Measurements from ENCODE around the gene IL6. TPM values are rescaled to one million over a fixed set of nuclear protein-coding genes. Genes with fewer than 3 reads are reported as not detected.

IL6 gene
- total and polyA plus RNA-seq, 2 donors (not counting 1 experiment from before 2014, with no cell fraction given) = 2.6 to 222 TPM

GRCh38 chr7:22698767-22699166 lies 28.2 kb upstream of the IL6 start:
- Histone ChIP-seq H3K9ac (ENCODE audit: low read length) (peak overlapping the region; percentile 44), H3K27me3 (replicated peaks in 1 of 4; ENCODE audit: control extremely low read depth in 1 of 4, control insufficient read depth in 3 of 4, insufficient read depth in 4 of 4, low read length in 3 of 4) (no peaks in the 10 kb centered on the region), H3K27ac (ENCODE audit: low read length in 2 of 2) (peak overlapping the region; percentile 87 to 91), H3K36me3 (replicated peaks in 1 of 2; ENCODE audit: control extremely low read depth in 1 of 2, control insufficient read depth in 1 of 2, extremely low read depth in 1 of 2, insufficient read depth in 2 of 2, low read length in 1 of 2) (no peaks in the 10 kb centered on the region), H3K4me1 (ENCODE audit: control insufficient read depth in 2 of 2, insufficient read depth in 2 of 2, low read length in 2 of 2) (peaks cover 84 to 85% of the 10 kb centered on the region in 2 donors), H2AFZ (ENCODE audit: insufficient read depth, low read depth, low read length, poor library complexity, severe bottlenecking) (no peak overlapping the region), H3K4me2 (replicated peaks; ENCODE audit: low read depth, low read length, poor library complexity, severe bottlenecking) (peak overlapping the region; percentile 54), H4K20me1 (ENCODE audit: control insufficient read depth, insufficient read depth, low read length, poor library complexity, severe bottlenecking) (no peaks in the 10 kb centered on the region), H3K79me2 (ENCODE audit: control insufficient read depth, insufficient read depth, low read length) (peaks cover 24% of the 10 kb centered on the region), H3K9me3 (ENCODE audit: control extremely low read depth in 1 of 3, control insufficient read depth in 2 of 3, insufficient read depth in 1 of 3, low read length in 2 of 3) (no peaks in the 10 kb centered on the region), H3K4me3 (ENCODE audit: control extremely low read depth in 1 of 5, extremely low read depth in 1 of 5, insufficient read depth in 1 of 5, low read depth in 2 of 5, low read length in 4 of 5) (peak overlapping the region in 1 of 5 experiments; percentile 40)
- WGBS (ENCODE audit: insufficient coverage) = 71% methylated on average over 3 of the region's 6 CpGs
- no peaks in the 10 kb centered on the region for H3K9me3 Mint-ChIP-seq (ENCODE audit: insufficient read depth)
- DNase-seq (no peak), ATAC-seq (ENCODE audit: low read depth) (no peak)
- ChIA-PET POLR2A (no interaction called here), CTCF (interaction anchor here (0.8 to 7.0 kb wide), 5 partner anchors 11 to 140 kb away, joined by 3 to 106 read pairs (median 4); partner anchors contain the start of gene IL6)
- no peaks in the 10 kb centered on the region for H3K27me3 Mint-ChIP-seq
- H3K4me1 Mint-ChIP-seq = peaks cover 85% of the 10 kb centered on the region
- peak overlapping the region; percentile 84 for H3K27ac Mint-ChIP-seq
- peak overlapping the region; percentile 37 for H3K4me3 Mint-ChIP-seq
- intact Hi-C loops (cut with micrococcal nuclease) = loop anchor here (1.0 to 10.0 kb wide), 4 partner anchors 15 to 1344 kb away; no protein-coding TSS in a partner anchor
- TF ChIP-seq EZH2 (IDR thresholded peaks at IDR 0.05; ENCODE audit: borderline replicate concordance, insufficient read depth, low read depth, low read length, poor library complexity, severe bottlenecking) (no peak), CTCF (IDR thresholded peaks at IDR 0.05) (no peak)

- no peaks in the 10 kb centered on the region for H3K27me3 Mint-ChIP-seq
- ATAC-seq (ENCODE audit: low read depth) (no peak), DNase-seq (no peak)
- Histone ChIP-seq H4K20me1 (ENCODE audit: control insufficient read depth, insufficient read depth, low read length, poor library complexity, severe bottlenecking) (no peaks in the 10 kb centered on the region), H3K4me1 (ENCODE audit: control insufficient read depth in 2 of 2, insufficient read depth in 2 of 2, low read length in 2 of 2) (peaks cover 67 to 68% of the 10 kb centered on the region in 2 donors), H3K36me3 (replicated peaks in 1 of 2; ENCODE audit: control extremely low read depth in 1 of 2, control insufficient read depth in 1 of 2, extremely low read depth in 1 of 2, insufficient read depth in 2 of 2, low read length in 1 of 2) (no peaks in the 10 kb centered on the region), H3K27ac (ENCODE audit: low read length in 2 of 2) (peak overlapping the region in 1 of 2 donors; percentile 54), H3K79me2 (ENCODE audit: control insufficient read depth, insufficient read depth, low read length) (peaks cover 18% of the 10 kb centered on the region), H3K9ac (ENCODE audit: low read length) (no peak overlapping the region), H3K4me3 (ENCODE audit: control extremely low read depth in 1 of 5, extremely low read depth in 1 of 5, insufficient read depth in 1 of 5, low read depth in 2 of 5, low read length in 4 of 5) (no peak overlapping the region), H2AFZ (ENCODE audit: insufficient read depth, low read depth, low read length, poor library complexity, severe bottlenecking) (no peak overlapping the region), H3K4me2 (replicated peaks; ENCODE audit: low read depth, low read length, poor library complexity, severe bottlenecking) (peak overlapping the region; percentile 37), H3K9me3 (ENCODE audit: control extremely low read depth in 1 of 3, control insufficient read depth in 2 of 3, insufficient read depth in 1 of 3, low read length in 2 of 3) (no peaks in the 10 kb centered on the region), H3K27me3 (replicated peaks in 1 of 4; ENCODE audit: control extremely low read depth in 1 of 4, control insufficient read depth in 3 of 4, insufficient read depth in 4 of 4, low read length in 3 of 4) (no peaks in the 10 kb centered on the region)
- H3K9me3 Mint-ChIP-seq (ENCODE audit: insufficient read depth) = no peaks in the 10 kb centered on the region
- H3K4me3 Mint-ChIP-seq = peak overlapping the region; percentile 16
- no peak for TF ChIP-seq EZH2 (IDR thresholded peaks at IDR 0.05; ENCODE audit: borderline replicate concordance, insufficient read depth, low read depth, low read length, poor library complexity, severe bottlenecking)
- TF ChIP-seq CTCF (IDR thresholded peaks at IDR 0.05) = no peak
- H3K4me1 Mint-ChIP-seq = peaks cover 71% of the 10 kb centered on the region
- H3K27ac Mint-ChIP-seq = no peak overlapping the region
- CTCF ChIA-PET = interaction anchor here (0.6 to 7.0 kb wide), 6 partner anchors 17 to 756 kb away, joined by 3 to 106 read pairs (median 4); partner anchors contain the start of gene IL6
- POLR2A ChIA-PET = interaction anchor here (0.6 to 1.1 kb wide), 3 partner anchors 8 to 140 kb away, joined by 3 to 7 read pairs (median 3); no protein-coding TSS in a partner anchor
- intact Hi-C loops (cut with micrococcal nuclease) = no loop called here
- no CpG with 5 or more reads among the region's 1 CpG for WGBS (ENCODE audit: insufficient coverage)
Measured at GRCh38 chr7:22700559-22701002, 26.4 kb upstream of the IL6 start.

Data from B cell (primary cell).